GM12878 (cell line): ENCODE data around the gene MTA3. TPM values are rescaled to one million over a fixed set of nuclear protein-coding genes. Genes with fewer than 3 reads are reported as not detected.

Experiments
- BHLHE40 ChIP-seq, 2 experiments: fragments of 450-650 bp in 1 of 2; IDR thresholded peaks; 2 replicates each; pipeline ENCODE4 v1.6.1; 2011 to 2017; ENCODE audit warnings: low read depth in 2 of 2, borderline replicate concordance in 1 of 2, improper control_type of control experiment in 1 of 2, low read length in 1 of 2, mild to moderate bottlenecking in 1 of 2
- BMI1 ChIP-seq: fragments of 450-650 bp; IDR thresholded peaks from 2 replicates; pipeline ENCODE4 v1.6.1; 2016; ENCODE audit warnings: mild to moderate bottlenecking, moderate library complexity, borderline replicate concordance
- CBX3 ChIP-seq: fragments of 200-600 bp; sonication (generic); IDR thresholded peaks from 2 replicates; pipeline ENCODE4 v1.6.1; 2016; ENCODE audit warnings: low read depth, borderline replicate concordance
- DPF2 ChIP-seq: fragments of 450-650 bp; IDR thresholded peaks from 2 replicates; pipeline ENCODE4 v1.6.1; 2017; ENCODE audit warnings: mild to moderate bottlenecking
- EED ChIP-seq: sonication (generic); IDR thresholded peaks from 2 replicates; pipeline ENCODE4 v1.6.1; 2016; ENCODE audit warnings: antibody characterized with exemption, low read depth
- HDAC2 ChIP-seq: fragments of 200-600 bp; sonication (generic); IDR thresholded peaks from 2 replicates; pipeline ENCODE4 v1.6.1; 2017
- IKZF1 ChIP-seq: fragments of 450-650 bp; conservative IDR thresholded peaks from 2 replicates; pipeline ENCODE4 v1.6.1; 2017; ENCODE audit warnings: antibody characterized with exemption, mild to moderate bottlenecking
- IKZF2 ChIP-seq, 2 experiments: fragments of 450-650 bp; IDR thresholded peaks; 2 replicates each; pipeline ENCODE4 v1.6.1; 2017; ENCODE audit warnings: mild to moderate bottlenecking in 2 of 2, moderate library complexity in 2 of 2
- JUNB ChIP-seq: IDR thresholded peaks from 2 replicates; pipeline ENCODE4 v1.6.1; 2016; ENCODE audit warnings: antibody characterized with exemption, mild to moderate bottlenecking
- MLLT1 ChIP-seq: fragments of 450-650 bp; IDR thresholded peaks from 2 replicates; pipeline ENCODE4 v1.6.1; 2016; ENCODE audit warnings: mild to moderate bottlenecking
- MTA2 ChIP-seq: fragments of 450-650 bp; IDR thresholded peaks from 2 replicates; pipeline ENCODE4 v1.6.1; 2016; ENCODE audit warnings: low read depth, mild to moderate bottlenecking, moderate library complexity
- MTA3 ChIP-seq: IDR thresholded peaks from 2 replicates; pipeline ENCODE4 v1.6.1; 2012; ENCODE audit warnings: low read length, inconsistent platforms, borderline replicate concordance
- MYB ChIP-seq: fragments of 150-350 bp; IDR thresholded peaks from 2 replicates; pipeline ENCODE4 v1.6.1; 2014; ENCODE audit warnings: mild to moderate bottlenecking, low read depth, low read length, borderline replicate concordance
- NFIC ChIP-seq: IDR thresholded peaks from 2 replicates; pipeline ENCODE4 v1.6.1; 2012; ENCODE audit warnings: low read depth, mild to moderate bottlenecking, inconsistent platforms, low read length, moderate library complexity
- PAX5 ChIP-seq: IDR thresholded peaks from 2 replicates; pipeline ENCODE4 v1.6.1; 2011; ENCODE audit warnings: low read depth, low read length, borderline replicate concordance
- POU2F2 ChIP-seq: IDR thresholded peaks from 3 replicates; pipeline ENCODE4 v1.6.1; 2011; ENCODE audit warnings: low read depth, mild to moderate bottlenecking, low read length, borderline replicate concordance
- SKIL ChIP-seq: fragments of 450-650 bp; IDR thresholded peaks from 2 replicates; pipeline ENCODE4 v1.6.1; 2017; ENCODE audit warnings: mild to moderate bottlenecking, low read depth, inconsistent platforms; ENCODE audit not compliant: poor library complexity, severe bottlenecking
- SRF ChIP-seq, 2 experiments: IDR thresholded peaks; 2 replicates each; pipeline ENCODE4 v1.6.1; 2011; ENCODE audit warnings: low read depth in 2 of 2, low read length in 2 of 2, mild to moderate bottlenecking in 1 of 2, moderate library complexity in 1 of 2
- TARDBP ChIP-seq: IDR thresholded peaks from 2 replicates; pipeline ENCODE4 v1.6.1; 2016; ENCODE audit warnings: borderline replicate concordance
- TCF12 ChIP-seq: IDR thresholded peaks from 2 replicates; pipeline ENCODE4 v1.6.1; 2011; ENCODE audit warnings: low read depth, mild to moderate bottlenecking, low read length
- polyA plus RNA-seq, 11 experiments: library from polyadenylated mRNA; depleted of rRNA in 4 of 11; unstranded in 6 of 11; stranded (reverse) in 5 of 11; fragments of >200 nt; fragmentation: Nextera tagmentation in 4 of 11; fragmentation: Illumina TruSeq in 1 of 11; extraction: Ambion mirVana in 4 of 11; extraction: Trizol in 1 of 11; gene quantifications; 1 replicate in 1 of 11; 2 replicates in 10 of 11; pipeline versions ENCODE4 v1.2.1 to v1.2.3, GENCODE V29; 2011 to 2016; ENCODE audit warnings: inconsistent platforms in 2 of 11, missing spikeins in 2 of 11, low read depth in 1 of 11
- total RNA-seq, 4 experiments: library from RNA; depleted of rRNA in 3 of 4; stranded (reverse); fragments of >200 nt in 3 of 4; fragmentation: Illumina TruSeq in 1 of 4; extraction: Trizol in 1 of 4; gene quantifications; 2 replicates each; pipeline versions ENCODE4 v1.2.1 to v1.2.3, GENCODE V29; 2013 to 2021

The MTA3 gene
- total and polyA plus RNA-seq, 10 of the 15 experiments (the other 5 are each of a cell fraction or from before 2014, with no cell fraction given) = 17.6 to 45.5 (median 26.5) TPM

- TF ChIP-seq JUNB = peak; percentile 35; the same call in 1 of the 2 replicates
- TF ChIP-seq EED = peak; percentile 92
- TF ChIP-seq SRF (IDR thresholded peaks at IDR 0.05; ENCODE audit: low read depth in 2 of 2, low read length in 2 of 2) = 0 out of 4 replicates have a peak, but pooled peaks of 1 of the 2 experiments have one; percentile 45
- no peak for TF ChIP-seq TARDBP
- peak; percentile 89; the same call in 1 of the 2 replicates for TF ChIP-seq TCF12
- TF ChIP-seq BMI1 = peak; percentile 76; the same call in 1 of the 2 replicates
- peak; percentile 92 for TF ChIP-seq IKZF1
- no peak for TF ChIP-seq HDAC2
- peak; percentile 76; the same call in 1 of the 3 replicates for TF ChIP-seq POU2F2
- TF ChIP-seq DPF2 = peak; percentile 93
- TF ChIP-seq SKIL = peak; percentile 89
- TF ChIP-seq MTA3 = no peak
- TF ChIP-seq NFIC = peak; percentile 85
- peak; percentile 80 for TF ChIP-seq MLLT1
- peak; percentile 88 for TF ChIP-seq PAX5
- no peak for TF ChIP-seq MYB
- peak; percentile 52 to 63; a peak in 2 of 4 replicates for TF ChIP-seq BHLHE40 (IDR thresholded peaks at IDR 0.05; ENCODE audit: borderline replicate concordance in 1 of 2, low read depth in 2 of 2, low read length in 1 of 2)
- no peak for TF ChIP-seq CBX3
- peak; percentile 99 for TF ChIP-seq IKZF2 (IDR thresholded peaks at IDR 0.05)
- peak; percentile 93 for TF ChIP-seq MTA2
These were observed 183.9 kb downstream of the MTA3 start (continued) for GRCh38 chr2:42752314-42752713.
